Progenitor cell of endocrine pancreas (in vitro differentiated cells): ENCODE results near the gene SDHAF4. TPM values are rescaled to one million over a fixed set of nuclear protein-coding genes. Genes with fewer than 3 reads are reported as not detected.

Source experiments
- DNase-seq: peaks from one replicate; pipeline ENCODE4 v3.0.0; 2021; ENCODE audit warnings: low spot score; ENCODE audit not compliant: unreplicated experiment
- H3K27ac Mint-ChIP-seq: 2 replicates; pipeline ENCODE4 v1.8.0; 2021; ENCODE audit warnings: mild to moderate bottlenecking, moderate library complexity, mixed read lengths
- H3K27me3 Mint-ChIP-seq: 2 replicates; pipeline ENCODE4 v1.8.0; 2021; ENCODE audit warnings: mixed read lengths
- H3K36me3 Mint-ChIP-seq: 2 replicates; pipeline ENCODE4 v1.8.0; 2022; ENCODE audit warnings: mixed read lengths; ENCODE audit not compliant: insufficient read depth
- H3K4me1 Mint-ChIP-seq: 2 replicates; pipeline ENCODE4 v1.8.0; 2021; ENCODE audit warnings: low read depth, mixed read lengths
- H3K4me3 Mint-ChIP-seq: 2 replicates; pipeline ENCODE4 v1.8.0; 2021; ENCODE audit warnings: low read depth, mild to moderate bottlenecking, moderate library complexity, mixed read lengths
- H3K9me3 Mint-ChIP-seq: 2 replicates; pipeline ENCODE4 v1.8.0; 2021; ENCODE audit warnings: low read depth, mixed read lengths
- CTCF ChIP-seq: fragments of 200-600 bp; sonication (generic); IDR thresholded peaks from one replicate; pipeline ENCODE4 v1.5.0; 2021; ENCODE audit warnings: antibody characterized with exemption, mild to moderate bottlenecking; ENCODE audit not compliant: unreplicated experiment
- total RNA-seq: library from RNA; stranded (reverse); gene quantifications from 2 replicates; pipeline ENCODE4 v1.2.1, GENCODE V29; 2021

The SDHAF4 gene
- total RNA-seq, 1 donor from 2014 or later, result 17.2 TPM

GRCh38 chr6:70629929-70630328 is 63.2 kb downstream of the SDHAF4 start:
- DNase-seq, result no peak
- no peak overlapping the region for H3K4me3 Mint-ChIP-seq
- no peaks in the 10 kb centered on the region for H3K9me3 Mint-ChIP-seq
- no peaks in the 10 kb centered on the region for H3K4me1 Mint-ChIP-seq
- TF ChIP-seq CTCF, result no peak
- no peaks in the 10 kb centered on the region for H3K36me3 Mint-ChIP-seq
- H3K27ac Mint-ChIP-seq, result no peak overlapping the region
- no peaks in the 10 kb centered on the region for H3K27me3 Mint-ChIP-seq

GRCh38 chr6:70633870-70634269 is 67.1 kb downstream of the SDHAF4 start:
- H3K9me3 Mint-ChIP-seq, result no peaks in the 10 kb centered on the region
- TF ChIP-seq CTCF, result no peak
- H3K27me3 Mint-ChIP-seq, result no peaks in the 10 kb centered on the region
- H3K36me3 Mint-ChIP-seq, result no peaks in the 10 kb centered on the region
- no peak overlapping the region for H3K27ac Mint-ChIP-seq
- no peak overlapping the region for H3K4me3 Mint-ChIP-seq
- H3K4me1 Mint-ChIP-seq, result no peaks in the 10 kb centered on the region
- no peak for DNase-seq

GRCh38 chr6:70636596-70636995 is 69.9 kb downstream of the SDHAF4 start:
- Mint-ChIP-seq H3K4me1 (no peaks in the 10 kb centered on the region), H3K27ac (no peak overlapping the region), H3K9me3 (no peaks in the 10 kb centered on the region), H3K27me3 (no peaks in the 10 kb centered on the region), H3K36me3 (no peaks in the 10 kb centered on the region), H3K4me3 (no peak overlapping the region)
- DNase-seq, result no peak
- no peak for TF ChIP-seq CTCF

- Mint-ChIP-seq H3K9me3 (no peaks in the 10 kb centered on the region), H3K4me1 (no peaks in the 10 kb centered on the region), H3K27ac (no peak overlapping the region), H3K27me3 (no peaks in the 10 kb centered on the region), H3K36me3 (no peaks in the 10 kb centered on the region), H3K4me3 (no peak overlapping the region)
- no peak for DNase-seq
- no peak for TF ChIP-seq CTCF
These were observed 71.7 kb downstream of the SDHAF4 start for GRCh38 chr6:70638468-70638867.

Other genes with a start within 250 kb of the SDHAF4 start
- 31.9 and 34.4 TPM in 2 replicates for gene FAM135A, start 153.4 kb upstream of the SDHAF4 start, total RNA-seq
- gene SMAP1, start 101.0 kb downstream of the SDHAF4 start, total RNA-seq, result 32.8 and 34.1 TPM in 2 replicates